ENCODE data around the gene PHLDA3.
A peak's percentile ranks its signal among the peaks of the same experiment; 100 is the strongest.

Gene PHLDA3

DNA sequence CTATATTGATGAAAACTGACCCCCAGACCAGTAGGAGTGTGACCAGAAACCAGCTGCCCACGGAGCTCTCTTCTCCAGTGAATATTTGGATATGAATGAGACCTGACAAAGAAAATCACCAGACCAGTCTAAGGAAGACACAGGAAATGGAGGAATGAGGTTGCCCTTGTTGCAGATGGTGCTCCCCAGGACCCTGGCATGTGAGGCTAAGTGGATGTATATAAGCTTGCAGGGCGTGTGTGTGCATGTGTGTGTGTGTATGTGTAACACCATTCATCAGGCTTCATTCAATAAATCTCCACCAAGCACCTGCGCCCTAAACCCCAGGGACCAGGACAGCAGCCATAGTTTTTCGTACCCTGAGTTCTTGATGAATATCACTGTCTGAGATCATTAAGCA, 14.4 kb downstream of the PHLDA3 start:
- Histone ChIP-seq H3K27me3 (ENCODE audit: insufficient read depth, low read depth) (no peaks in the 10 kb centered on the region), H2AFZ (ENCODE audit: low read depth) (no peak overlapping the region), H3K4me2 (no peak overlapping the region), H3K4me1 (ENCODE audit: low read depth, poor library complexity, severe bottlenecking) (peaks cover 30% of the 10 kb centered on the region), H3K4me3 (IDR thresholded peaks at IDR 0.05; ENCODE audit: insufficient read depth, low read depth, low read length) (peak overlapping the region; percentile 44), H3K27ac (no peak overlapping the region), H3K79me2 (ENCODE audit: insufficient read depth, low read depth) (no peaks in the 10 kb centered on the region), H3K36me3 (ENCODE audit: insufficient read depth) (no peaks in the 10 kb centered on the region), H4K20me1 (ENCODE audit: insufficient read depth) (no peaks in the 10 kb centered on the region), H3K9ac (no peak overlapping the region)
- TF ChIP-seq, protein P1, sequence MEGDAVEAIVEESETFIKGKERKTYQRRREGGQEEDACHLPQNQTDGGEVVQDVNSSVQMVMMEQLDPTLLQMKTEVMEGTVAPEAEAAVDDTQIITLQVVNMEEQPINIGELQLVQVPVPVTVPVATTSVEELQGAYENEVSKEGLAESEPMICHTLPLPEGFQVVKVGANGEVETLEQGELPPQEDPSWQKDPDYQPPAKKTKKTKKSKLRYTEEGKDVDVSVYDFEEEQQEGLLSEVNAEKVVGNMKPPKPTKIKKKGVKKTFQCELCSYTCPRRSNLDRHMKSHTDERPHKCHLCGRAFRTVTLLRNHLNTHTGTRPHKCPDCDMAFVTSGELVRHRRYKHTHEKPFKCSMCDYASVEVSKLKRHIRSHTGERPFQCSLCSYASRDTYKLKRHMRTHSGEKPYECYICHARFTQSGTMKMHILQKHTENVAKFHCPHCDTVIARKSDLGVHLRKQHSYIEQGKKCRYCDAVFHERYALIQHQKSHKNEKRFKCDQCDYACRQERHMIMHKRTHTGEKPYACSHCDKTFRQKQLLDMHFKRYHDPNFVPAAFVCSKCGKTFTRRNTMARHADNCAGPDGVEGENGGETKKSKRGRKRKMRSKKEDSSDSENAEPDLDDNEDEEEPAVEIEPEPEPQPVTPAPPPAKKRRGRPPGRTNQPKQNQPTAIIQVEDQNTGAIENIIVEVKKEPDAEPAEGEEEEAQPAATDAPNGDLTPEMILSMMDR (conservative IDR thresholded peaks at IDR 0.05; ENCODE audit: low read depth, low read length), result no peak

DNA sequence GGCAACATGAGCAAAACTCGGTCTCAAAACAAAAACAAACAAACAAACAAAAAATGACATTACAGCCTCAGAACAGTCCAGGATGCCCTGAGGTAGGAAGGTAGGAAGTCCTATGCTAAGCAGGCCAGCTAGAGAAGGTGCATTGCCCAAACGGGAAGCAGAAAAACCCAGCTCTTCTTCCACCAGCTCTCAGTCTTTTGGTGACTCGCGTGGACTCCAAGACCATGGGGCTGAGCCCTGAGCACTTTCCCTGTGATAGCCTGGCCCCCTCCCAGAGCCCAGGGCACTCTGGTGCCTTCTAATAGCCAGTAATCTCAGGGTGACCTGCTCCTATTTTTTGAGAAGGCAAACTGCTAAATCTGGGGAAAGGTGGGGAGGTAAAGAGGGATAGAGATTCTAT, 16.1 kb downstream of the PHLDA3 start:
- no peaks in the 10 kb centered on the region for H3K27me3 ChIP-seq (ENCODE audit: insufficient read depth, low read depth)
- H4K20me1 ChIP-seq (ENCODE audit: insufficient read depth), result no peaks in the 10 kb centered on the region
- no peak overlapping the region for H3K9ac ChIP-seq
- no peak overlapping the region for H3K4me2 ChIP-seq
- TF ChIP-seq, protein P1 (conservative IDR thresholded peaks at IDR 0.05; ENCODE audit: low read depth, low read length), result no peak
- H3K36me3 ChIP-seq (ENCODE audit: insufficient read depth), result no peaks in the 10 kb centered on the region
- no peaks in the 10 kb centered on the region for H3K79me2 ChIP-seq (ENCODE audit: insufficient read depth, low read depth)
- H3K4me1 ChIP-seq (ENCODE audit: low read depth, poor library complexity, severe bottlenecking), result peaks cover 32% of the 10 kb centered on the region
- H3K4me3 ChIP-seq (IDR thresholded peaks at IDR 0.05; ENCODE audit: insufficient read depth, low read depth, low read length), result no peak overlapping the region
- H3K27ac ChIP-seq, result no peak overlapping the region
- H2AFZ ChIP-seq (ENCODE audit: low read depth), result no peak overlapping the region

DNA sequence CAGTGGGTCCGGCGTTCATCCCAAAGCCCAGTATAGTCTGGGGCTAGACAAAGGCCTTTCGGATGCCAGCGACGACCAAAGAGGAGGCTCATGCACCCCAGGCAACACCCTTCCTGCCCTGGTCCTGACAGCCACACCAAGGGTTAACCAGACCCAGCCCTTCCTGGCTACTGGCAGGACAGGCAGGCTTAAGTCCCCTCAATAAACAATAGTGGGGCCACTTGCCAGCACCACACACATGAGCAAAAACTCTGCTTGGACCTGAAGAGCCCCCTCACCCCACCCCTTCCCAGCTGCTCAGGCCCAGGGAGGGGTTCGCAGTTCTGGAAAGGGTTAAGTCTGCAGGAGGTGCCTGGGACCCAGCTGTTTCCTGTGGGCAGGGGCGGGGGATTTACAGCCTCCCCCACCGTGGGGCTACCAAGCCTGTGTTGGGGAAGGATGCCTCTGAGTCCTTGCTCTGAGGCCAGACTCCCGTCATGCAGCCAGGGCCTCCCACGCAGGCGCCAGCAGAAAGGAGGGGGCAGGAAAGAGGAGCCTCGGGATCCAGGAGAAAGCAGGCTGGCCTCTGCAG, 18.2 kb downstream of the PHLDA3 start:
- Histone ChIP-seq H3K4me1 (ENCODE audit: low read depth, poor library complexity, severe bottlenecking) (peaks cover 20% of the 10 kb centered on the region), H3K9ac (no peak overlapping the region), H3K79me2 (ENCODE audit: insufficient read depth, low read depth) (no peaks in the 10 kb centered on the region), H3K4me2 (no peak overlapping the region), H3K27me3 (ENCODE audit: insufficient read depth, low read depth) (no peaks in the 10 kb centered on the region), H2AFZ (ENCODE audit: low read depth) (no peak overlapping the region), H3K27ac (no peak overlapping the region), H4K20me1 (ENCODE audit: insufficient read depth) (no peaks in the 10 kb centered on the region), H3K4me3 (IDR thresholded peaks at IDR 0.05; ENCODE audit: insufficient read depth, low read depth, low read length) (no peak overlapping the region), H3K36me3 (ENCODE audit: insufficient read depth) (no peaks in the 10 kb centered on the region)
- TF ChIP-seq, protein P1 (conservative IDR thresholded peaks at IDR 0.05; ENCODE audit: low read depth, low read length), result no peak

DNA sequence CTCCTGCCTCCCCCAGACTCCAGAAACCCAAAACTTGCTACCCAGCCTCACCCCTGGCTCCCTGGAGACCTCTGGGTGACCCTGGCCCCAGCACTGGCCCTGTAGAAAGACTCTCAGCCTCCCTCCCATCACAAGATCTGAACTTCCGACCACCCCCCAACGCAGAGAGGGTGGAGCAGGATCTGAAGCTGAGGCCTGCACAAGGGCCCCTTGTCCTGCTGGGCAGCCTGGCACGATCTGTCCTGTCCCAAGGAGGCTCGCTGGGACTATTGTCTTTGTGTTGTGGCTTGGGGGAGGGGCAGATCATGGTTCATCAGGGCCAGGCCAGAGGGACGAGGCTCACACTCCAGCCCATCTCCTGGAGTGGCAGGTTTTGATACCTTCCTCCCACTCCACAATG, 20.0 kb downstream of the PHLDA3 start:
- Histone ChIP-seq H3K36me3 (ENCODE audit: insufficient read depth) (no peaks in the 10 kb centered on the region), H3K79me2 (ENCODE audit: insufficient read depth, low read depth) (no peaks in the 10 kb centered on the region), H2AFZ (ENCODE audit: low read depth) (peak overlapping the region; percentile 49; the same call in 1 of the 2 replicates), H3K27ac (no peak overlapping the region), H3K27me3 (ENCODE audit: insufficient read depth, low read depth) (no peaks in the 10 kb centered on the region), H3K9ac (no peak overlapping the region), H3K4me1 (ENCODE audit: low read depth, poor library complexity, severe bottlenecking) (peaks cover 15% of the 10 kb centered on the region), H3K4me3 (IDR thresholded peaks at IDR 0.05; ENCODE audit: insufficient read depth, low read depth, low read length) (no peak overlapping the region), H3K4me2 (no peak overlapping the region), H4K20me1 (ENCODE audit: insufficient read depth) (no peaks in the 10 kb centered on the region)
- TF ChIP-seq, protein P1 (conservative IDR thresholded peaks at IDR 0.05; ENCODE audit: low read depth, low read length), result no peak
